Activated CD8-positive, alpha-beta memory T cell treated with anti-CD3 and anti-CD28 coated beads, Interleukin-2, amount 50 U/mL, for 24 hours (primary cell): Measurements from ENCODE around the gene CCL2.

Source experiments
- DNase-seq: peaks from one replicate; pipeline ENCODE4 v3.0.0-alpha.2; 2020; ENCODE audit errors: extremely low read depth

CCL2 gene

DNA sequence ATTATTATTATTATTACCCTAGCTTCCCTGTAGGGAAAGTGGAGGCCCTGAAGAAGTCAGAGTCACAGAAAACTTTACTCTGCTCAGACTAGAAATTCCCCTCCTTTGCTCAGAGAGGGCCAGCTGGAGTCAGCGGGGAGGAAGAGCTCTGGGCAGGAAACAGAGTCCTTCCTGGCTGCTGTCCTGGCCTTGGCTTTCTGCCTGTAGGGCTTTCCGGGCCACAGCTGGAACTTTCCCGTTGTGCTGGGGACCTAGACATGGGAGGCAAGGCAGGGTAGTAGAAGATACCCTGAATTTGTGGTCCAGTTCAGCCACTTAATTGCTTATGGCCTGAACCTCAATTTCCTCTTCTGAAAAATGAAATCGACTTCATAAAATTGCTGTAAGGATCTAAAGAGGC is 14.0 kb upstream of the CCL2 start:
- DNase-seq: no peak

DNA sequence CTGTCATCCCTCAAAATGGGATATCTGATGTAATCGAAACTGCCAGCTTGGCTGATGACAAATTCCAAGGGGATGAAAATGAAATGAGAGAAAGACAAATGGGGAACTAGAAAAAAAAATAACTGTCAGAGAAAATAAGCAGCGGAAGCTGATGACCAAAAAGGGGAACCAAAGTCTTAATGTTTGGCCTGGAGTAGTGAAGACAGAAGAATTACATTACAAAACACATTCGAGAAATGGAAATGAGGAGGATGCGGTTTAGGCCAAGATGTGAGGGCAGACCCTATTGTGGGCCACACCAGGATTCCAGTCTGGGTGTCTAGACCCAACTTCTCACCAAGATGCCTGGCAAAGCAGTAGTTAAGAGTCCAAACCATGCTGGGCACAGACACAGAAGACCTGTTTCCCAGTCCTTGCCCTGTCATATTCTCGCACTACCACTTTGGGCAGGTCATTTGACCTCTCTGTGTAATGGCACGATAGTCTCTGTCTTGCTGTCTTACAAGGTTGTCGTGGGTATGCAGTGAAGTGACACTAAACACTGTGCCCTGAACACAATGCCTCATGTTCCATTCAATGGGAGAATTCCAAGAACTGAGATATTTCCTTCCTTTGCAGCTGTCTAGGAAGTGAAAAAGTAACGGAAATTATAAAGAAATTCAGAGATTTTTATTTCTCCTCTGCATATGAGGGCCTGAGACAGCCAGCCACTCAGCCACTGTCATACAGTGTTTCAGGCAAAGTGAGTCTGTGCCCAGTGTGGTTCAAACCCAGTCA is 12.3 kb upstream of the CCL2 start:
- no peak for DNase-seq

DNA sequence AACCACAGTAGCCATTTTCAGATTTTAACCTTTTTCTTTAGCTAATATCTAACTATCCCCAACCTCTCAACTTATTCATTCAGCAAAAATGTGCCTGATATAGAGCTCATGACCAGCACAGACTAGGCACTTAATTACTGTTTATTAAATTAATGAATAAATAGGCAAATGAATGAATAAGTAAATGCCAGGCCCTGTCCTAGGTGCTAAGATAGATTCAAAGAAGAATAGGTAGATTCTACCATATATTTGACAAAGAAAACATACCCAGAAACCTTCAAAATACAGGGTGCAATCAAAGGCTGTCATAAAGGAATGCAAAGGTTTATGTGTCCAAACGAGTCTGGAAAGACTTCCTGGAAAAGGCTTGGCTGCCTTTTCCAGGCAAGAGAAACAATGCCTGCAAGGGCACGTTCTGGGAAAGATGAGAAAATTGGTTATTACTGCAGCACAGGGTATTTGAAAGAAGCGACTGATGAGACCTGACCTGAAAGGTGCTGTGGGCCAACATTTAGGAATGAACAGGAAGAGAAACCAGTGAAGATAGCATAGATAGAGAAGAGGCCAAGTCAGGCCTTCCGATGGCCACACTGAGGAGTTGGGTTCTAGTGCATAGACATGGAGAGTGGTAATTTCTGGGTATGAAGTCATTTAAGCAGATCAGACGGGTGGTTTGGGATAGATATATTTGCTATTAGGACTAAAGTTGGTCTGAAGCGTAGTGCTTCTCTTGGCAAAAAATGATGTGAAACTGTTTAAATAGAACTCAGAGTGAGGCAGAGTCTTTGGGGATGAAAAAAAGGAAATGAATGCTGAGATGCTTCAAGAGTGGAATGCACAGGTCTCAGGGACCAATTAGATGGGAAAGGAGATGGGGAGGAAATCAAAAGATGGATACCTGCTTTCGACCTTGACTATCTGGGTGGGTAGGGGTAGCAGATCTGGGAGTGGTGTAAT is 11.4 kb upstream of the CCL2 start:
- DNase-seq: no peak

DNA sequence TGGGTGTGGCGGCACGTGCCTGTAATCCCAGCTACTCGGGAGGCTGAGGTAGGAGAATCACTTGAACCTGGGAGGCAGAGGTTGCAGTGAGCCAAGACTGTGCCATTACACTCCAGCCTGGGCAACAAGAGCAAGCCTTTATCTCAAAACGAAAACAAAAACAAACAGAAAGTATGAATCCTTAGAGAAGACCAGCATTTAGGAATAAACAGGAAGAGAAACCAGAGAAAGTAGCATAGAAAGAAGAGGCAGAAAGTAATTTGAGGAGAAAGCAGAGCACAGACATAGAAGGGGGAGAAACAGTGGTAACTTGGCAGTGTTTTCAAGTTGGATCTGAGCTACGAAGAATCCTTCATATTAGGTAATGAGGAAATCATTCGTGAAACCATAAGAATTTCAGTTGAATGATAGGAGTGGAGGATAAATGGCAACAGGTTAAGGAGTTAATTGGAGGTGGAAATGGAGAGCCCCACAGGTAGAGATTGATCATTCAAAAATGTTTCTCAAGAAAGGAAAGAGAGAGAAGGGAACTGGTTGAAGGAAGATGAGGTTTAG is 9.7 kb upstream of the CCL2 start:
- DNase-seq: no peak

DNA sequence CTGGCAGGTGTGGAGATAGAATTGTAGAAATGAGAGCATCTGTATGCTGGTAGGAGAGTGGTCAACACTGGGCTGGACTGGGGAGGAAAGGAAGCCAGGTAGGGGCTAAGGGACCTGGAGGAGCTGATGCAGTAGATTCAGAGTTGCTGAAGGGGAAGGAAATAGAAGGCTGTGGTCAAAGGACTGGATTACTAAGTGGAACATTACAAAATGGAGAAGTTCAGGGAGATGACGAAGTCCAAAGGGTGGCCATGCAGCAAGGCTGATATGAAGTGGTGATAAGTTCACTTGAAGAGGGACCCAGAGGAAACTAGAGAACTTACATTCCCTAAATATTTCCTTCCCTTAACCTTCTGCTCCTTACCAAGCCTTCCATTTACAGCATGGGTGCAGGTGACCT is 8.6 kb upstream of the CCL2 start:
- DNase-seq: no peak

DNA sequence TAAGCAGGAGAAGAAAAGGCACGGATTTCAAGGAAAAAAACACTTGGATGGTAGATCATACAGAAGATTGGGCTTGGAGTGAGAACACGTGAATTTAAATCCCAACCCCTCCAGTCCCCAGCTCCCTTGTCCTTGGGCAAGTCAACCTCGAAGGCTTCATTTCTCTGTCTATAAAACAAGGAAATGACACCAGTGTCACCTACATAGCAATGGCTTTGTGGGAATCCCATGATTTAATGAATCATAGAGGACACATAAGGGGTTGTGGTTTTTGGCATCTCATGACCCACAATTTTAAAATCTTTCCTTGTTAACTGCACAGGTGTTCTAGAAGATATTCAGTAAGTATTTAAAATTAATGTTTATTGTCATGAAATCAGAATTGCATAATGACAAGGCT is 8.2 kb upstream of the CCL2 start:
- no peak for DNase-seq

DNA sequence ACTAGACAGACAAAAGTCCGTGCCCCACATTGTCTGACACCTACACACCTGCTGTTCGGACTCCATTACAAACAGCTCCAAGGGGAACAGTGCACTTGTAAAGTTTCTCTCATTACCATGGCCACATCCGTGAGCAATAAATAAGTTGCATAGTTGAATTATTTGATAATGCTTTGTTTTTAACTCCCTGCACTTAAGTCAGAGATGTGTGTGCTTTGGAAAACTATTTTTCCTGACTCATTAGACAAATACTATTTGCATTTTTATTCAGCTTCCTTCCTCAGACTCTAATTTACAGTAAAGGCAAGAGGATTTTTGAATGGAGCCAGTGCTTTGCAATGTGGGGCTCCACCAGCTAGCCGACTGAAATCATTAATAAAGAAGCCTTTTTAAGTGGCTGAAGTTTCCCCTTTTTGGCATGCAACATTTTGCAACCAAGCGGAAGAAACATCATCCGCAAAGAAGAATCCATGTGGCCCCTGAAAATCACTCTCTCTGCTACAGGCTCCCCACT is 6.5 kb upstream of the CCL2 start:
- no peak for DNase-seq

DNA sequence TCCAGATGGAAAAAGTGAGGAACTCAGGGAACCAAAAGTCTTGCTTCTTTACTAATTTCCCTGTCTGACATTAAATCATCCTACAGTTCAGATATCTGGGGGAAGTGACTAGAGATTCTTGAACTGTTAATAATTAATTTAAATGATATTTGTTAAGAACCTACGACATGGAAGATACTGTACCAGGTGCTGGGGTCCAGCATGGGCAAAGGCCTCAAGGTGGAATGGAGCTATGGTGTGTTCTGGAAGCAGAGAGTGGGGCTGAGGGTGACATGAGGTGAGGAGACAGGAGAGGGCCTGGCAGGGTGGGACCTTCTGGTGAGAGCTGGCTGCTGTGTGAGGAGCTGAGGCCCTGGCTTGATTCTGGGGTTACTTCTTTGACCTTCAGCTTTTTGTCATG is 6.0 kb upstream of the CCL2 start:
- DNase-seq: no peak

DNA sequence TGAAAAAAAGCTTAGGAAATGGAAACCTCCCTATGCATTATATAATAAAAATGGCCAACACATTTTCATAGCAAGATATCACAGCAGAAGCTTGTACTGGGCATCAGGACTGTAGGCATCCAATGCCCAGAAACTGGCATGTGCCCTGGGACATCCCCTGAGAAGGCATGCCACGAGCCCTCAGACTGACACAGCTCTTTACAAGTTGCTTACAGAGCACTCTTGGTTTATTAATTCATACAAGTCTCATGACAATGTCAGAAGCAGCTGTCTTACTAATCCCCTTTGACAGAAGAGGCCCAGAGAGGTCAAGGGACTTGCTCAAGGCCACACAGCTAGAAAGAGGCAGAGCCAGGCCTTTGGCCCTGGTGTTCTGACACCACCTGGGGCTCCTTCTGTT is 5.6 kb upstream of the CCL2 start:
- DNase-seq: no peak

DNA sequence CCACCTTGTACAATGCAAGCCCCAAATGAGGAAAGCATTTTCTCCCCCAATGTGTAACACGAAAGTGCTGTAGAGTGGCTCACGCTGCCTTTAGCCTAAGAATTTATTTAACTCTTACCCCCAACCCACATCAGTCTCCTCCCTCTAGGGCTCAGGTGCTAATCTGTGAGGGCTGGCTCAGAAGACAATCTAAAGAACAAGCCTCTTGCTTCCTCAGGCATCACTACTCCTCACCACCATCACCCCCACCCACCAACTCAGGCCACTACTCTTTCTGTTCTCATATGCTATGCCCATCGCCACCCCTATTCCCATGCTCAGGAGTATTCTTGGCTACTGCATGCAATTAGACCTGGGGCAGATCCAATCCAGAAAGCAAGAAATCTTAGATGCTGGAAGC is 3.9 kb upstream of the CCL2 start:
- DNase-seq: no peak

DNA sequence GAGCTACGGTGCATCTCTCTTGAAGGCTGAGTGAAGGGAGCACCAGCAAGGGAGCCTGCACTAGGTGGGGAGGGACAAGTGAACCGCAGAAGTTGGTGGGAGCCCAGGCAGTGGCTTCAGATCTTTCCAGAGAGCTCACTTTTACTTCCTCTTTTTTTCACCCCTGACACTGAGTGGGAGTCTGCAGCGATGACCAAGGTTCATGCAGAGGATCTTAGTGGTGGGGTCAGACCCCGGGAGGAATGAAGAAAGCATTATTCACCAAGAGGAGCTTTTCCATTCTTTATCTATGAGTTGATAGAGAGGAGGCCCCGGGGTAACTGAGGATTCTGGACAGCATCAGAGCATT is 3.0 kb upstream of the CCL2 start:
- DNase-seq: no peak

DNA sequence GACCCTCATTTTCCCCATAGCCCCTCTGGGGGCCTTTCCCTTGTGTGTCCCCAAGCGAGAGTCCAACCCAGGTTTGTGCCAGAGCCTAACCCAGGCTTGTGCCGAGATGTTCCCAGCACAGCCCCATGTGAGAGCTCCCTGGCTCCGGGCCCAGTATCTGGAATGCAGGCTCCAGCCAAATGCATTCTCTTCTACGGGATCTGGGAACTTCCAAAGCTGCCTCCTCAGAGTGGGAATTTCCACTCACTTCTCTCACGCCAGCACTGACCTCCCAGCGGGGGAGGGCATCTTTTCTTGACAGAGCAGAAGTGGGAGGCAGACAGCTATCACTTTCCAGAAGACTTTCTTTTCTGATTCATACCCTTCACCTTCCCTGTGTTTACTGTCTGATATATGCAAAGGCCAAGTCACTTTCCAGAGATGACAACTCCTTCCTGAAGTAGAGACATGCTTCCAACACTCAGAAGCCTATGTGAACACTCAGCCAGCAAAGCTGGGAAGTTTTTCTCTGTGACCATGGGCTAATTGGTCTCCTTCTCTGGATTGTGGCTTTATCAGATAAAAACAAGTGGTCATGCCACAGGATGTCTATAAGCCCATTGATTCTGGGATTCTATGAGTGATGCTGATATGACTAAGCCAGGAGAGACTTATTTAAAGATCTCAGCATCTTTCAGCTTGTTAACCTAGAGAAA is 2.5 kb upstream of the CCL2 start:
- no peak for DNase-seq

DNA sequence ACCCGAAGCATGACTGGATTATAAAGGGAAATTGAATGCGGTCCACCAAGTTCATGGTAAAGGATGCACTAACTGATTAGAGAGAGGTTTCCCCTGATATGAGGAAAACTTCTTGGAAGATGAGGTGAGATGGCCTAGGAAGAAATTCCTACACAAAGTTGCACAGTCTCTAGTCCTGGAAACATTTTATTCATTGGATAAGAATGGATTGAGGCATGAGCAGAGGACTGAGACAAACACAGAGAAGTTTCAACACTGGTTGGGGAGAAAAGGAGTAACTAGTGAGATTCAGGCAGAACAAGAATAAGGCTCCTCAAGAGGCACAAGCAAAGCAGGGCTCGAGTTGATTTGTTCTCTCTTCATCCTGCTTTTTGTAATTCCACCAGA is 2.0 kb upstream of the CCL2 start:
- no peak for DNase-seq

DNA sequence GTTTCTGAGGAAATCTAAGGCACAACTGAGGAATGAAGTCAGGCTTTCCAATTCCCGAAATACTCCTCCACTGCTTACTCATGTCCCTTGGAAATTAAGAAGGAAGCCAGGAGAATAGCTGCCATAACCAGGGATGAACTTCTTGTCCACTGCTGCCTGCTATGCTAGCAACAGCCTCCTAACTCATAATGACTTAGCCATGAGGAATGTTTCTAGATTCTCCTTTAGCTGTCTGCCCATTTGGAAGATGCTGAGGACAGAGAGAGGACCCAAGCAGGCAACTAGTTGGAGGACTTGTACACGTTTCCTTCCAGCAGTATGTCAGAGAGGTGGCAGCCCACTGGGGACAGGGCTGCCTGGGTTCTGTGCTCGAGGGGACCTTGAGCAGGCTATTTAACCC is 939 bp upstream of the CCL2 start:
- DNase-seq: no peak

DNA sequence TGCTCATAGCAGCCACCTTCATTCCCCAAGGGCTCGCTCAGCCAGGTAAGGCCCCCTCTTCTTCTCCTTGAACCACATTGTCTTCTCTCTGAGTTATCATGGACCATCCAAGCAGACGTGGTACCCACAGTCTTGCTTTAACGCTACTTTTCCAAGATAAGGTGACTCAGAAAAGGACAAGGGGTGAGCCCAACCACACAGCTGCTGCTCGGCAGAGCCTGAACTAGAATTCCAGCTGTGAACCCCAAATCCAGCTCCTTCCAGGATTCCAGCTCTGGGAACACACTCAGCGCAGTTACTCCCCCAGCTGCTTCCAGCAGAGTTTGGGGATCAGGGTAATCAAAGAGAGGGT is 272 bp downstream of the CCL2 start:
- DNase-seq: no peak

DNA sequence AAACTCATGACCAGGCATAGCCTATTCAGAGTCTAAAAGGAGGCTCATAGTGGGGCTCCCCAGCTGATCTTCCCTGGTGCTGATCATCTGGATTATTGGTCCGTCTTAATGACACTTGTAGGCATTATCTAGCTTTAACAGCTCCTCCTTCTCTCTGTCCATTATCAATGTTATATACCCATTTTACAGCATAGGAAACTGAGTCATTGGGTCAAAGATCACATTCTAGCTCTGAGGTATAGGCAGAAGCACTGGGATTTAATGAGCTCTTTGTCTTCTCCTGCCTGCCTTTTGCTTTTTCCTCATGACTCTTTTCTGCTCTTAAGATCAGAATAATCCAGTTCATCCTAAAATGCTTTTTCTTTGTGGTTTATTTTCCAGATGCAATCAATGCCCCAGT is 756 bp downstream of the CCL2 start:
- no peak for DNase-seq

DNA sequence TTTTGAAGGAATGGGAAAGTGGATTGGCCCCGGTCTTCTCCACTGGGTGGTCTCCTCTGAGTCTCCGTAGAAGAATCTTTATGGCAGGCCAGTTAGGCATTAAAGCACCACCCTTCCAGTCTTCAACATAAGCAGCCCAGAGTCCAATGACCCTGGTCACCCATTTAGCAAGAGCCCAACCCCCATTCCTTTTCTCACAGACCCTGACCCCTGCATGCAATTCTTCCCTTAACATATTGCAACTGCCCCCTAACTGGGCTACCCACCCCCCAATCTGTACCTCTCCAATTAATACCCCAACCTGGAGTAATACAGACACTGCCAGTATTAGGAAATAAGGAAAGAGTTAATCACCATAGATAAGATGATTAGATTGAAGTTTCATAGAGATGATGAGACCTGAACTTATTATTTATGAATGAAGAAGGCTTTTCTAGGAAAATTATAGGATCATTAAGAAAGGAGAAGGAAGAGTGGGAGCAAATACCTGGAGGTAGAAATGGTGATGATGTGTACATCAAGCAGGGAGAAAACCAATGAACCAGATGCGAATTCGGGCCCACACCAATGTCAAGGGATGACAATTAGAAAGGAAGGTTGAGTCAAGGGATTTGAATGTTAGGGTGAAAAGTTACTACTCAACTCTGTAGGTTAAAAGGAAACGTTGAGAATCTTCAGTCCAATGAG is 2.4 kb downstream of the CCL2 start:
- no peak for DNase-seq

DNA sequence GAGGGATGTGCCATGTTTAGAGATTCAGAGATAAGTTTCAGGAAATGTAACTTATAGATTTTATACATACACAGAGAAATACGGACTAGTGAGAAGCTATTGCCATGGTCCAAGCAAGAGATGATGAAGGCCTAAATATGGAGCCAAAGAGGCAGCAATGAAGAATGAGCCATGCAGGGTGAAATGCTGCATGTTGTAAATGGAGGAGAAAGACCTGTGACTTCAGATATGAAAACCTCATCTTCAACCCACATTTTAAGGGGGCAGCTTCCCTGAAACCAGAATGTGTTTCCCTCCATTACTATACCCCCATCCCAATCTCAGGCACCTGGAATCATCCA is 2.9 kb downstream of the CCL2 start:
- no peak for DNase-seq

DNA sequence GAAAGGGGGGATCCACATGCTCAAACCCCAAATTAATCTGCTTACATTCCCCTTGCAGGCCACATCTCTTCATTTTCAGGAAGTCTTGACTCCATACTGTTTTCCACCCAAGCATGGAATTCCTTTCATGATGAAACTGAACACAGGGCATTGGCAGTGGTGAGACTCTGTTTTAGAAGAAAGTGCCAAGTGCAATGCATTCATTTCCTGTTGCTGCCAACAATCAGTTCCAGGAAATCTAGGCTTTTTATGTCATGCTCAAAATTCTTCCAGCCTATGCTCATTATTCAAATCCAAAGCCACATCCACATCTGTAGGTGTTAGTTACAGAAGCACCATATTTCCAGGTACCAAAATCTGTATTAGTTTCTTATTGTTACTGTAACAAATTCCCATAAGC is 4.1 kb downstream of the CCL2 start:
- DNase-seq: no peak

DNA sequence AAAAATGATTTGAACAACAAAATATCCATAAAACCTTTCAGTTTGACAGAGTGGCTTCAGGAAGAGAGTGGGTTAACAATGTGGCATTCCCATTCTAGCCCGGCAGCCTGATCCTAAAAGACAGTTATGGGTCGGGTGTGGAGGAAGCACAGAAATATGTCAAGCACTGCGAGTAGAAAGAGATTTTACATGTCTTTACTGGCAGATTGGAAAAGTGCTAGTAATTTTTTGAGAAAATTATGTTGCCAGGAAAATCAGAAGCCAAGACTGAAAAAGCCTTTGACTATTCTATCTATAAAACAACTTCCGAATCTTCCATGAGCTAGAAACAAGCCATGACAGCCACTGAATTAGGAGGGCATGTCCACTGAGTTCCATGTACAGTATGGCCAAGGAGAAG is 5.8 kb downstream of the CCL2 start:
- no peak for DNase-seq

DNA sequence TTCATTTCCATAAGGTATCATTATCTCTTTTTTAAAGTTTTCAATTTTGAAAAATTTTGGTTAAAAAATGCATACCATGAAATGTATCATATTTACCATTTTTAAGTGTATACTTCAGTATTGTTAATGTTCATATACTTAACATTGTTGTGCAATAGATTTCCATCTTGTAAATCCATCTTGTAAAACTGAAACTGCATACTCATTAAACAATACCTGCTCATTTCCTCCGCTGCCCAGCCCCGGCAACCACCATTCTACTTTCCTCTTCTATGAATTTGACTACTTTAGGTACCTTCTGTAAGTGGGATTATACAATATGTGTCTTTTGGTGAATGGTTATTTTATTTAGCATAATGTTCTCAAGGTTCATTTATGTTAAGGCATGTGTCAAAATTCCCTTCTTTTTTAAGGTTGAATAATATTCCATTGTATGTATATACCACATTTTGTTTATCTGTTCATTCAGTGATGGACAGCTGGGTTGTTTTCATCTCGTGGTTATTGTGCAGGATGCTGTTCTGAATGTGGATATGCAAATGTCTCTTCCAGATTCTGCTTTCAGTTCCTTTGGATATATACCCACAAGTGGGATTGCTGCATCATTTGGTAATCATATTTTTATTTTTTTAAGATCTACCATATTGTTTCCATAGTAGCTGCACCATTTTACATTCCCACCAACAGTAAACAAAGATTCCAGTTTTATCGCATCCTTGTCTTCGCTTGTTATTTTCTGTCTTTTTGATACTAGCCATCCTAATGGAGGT is 6.7 kb downstream of the CCL2 start:
- no peak for DNase-seq
